ENCODE measurements around the gene GBP3. TPM values are rescaled to one million over a fixed set of nuclear protein-coding genes. Genes with fewer than 3 reads are reported as not detected.

Gene GBP3
- total and polyA plus RNA-seq, 10 of the 15 experiments (the other 5 are each of a cell fraction or from before 2014, with no cell fraction given) = 0.21 to 3.1 (median 1.7) TPM

DNA sequence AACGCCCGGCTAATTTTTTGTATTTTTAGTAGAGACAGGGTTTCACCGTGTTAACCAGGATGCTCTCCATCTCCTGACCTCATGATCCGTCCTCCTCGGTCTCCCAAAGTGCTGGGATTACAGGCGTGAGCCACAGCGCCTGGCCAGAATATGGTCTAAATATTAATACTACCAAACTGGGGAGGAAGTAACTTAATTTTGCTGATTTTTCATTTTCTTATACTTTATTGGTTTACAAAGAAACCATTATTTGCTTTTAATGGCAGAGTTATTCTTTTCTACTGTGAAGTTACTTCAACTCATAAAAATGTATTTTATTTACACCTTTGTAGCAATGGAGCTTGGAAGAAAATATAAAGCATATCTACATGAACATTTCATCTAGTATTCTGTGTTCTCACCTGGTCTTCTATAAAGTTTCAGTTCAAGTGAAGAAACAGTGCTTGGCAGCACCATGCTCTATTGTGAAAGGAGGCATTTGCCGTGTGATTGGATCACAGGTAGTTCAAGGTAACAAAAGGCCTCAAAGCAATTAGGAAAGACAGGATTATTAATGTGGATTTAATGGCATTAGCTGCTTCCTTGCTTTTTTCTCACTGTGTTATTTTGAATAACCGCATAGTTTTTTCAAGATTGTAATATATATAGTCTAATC, 28.8 kb upstream of the GBP3 start:
- no peak for FAIRE-seq

DNA sequence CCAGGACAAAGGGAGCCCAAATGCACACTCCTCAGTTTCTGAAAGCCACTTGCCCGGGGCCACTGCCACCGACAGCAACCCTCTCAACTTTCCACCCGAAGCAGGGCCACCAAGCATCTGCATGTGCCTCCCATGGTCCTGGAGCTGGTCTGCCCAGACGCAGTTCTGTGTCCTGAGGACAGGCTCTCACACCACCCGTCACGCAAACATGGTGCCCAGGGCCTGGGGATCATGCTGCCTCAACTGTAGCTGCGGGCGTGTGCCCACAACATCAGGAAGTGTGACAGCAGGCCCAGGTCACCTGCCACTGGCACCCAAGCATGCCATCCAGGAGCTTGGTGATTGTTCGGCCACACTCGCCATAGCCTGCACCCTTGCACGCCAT, 28.0 kb upstream of the GBP3 start:
- Histone ChIP-seq H3K27me3 (replicated peaks in 1 of 2; ENCODE audit: control insufficient read depth in 2 of 2, insufficient read depth in 2 of 2, low read length in 1 of 2) (no peaks in the 10 kb centered on the region), H3K4me3 (no peak overlapping the region), H4K20me1 (ENCODE audit: control insufficient read depth, insufficient read depth) (no peaks in the 10 kb centered on the region), H3K9ac (ENCODE audit: control insufficient read depth, insufficient read depth, low read length) (no peak overlapping the region), H3K4me2 (ENCODE audit: control insufficient read depth, insufficient read depth) (no peak overlapping the region), H3K9me3 (replicated peaks; ENCODE audit: control insufficient read depth, insufficient read depth, low read length) (no peaks in the 10 kb centered on the region), H3K79me2 (ENCODE audit: control insufficient read depth, insufficient read depth, low read length) (no peaks in the 10 kb centered on the region), H2AFZ (ENCODE audit: control insufficient read depth, low read depth, low read length) (no peak overlapping the region), H3K36me3 (ENCODE audit: control insufficient read depth in 2 of 2, insufficient read depth in 2 of 2, low read length in 1 of 2) (peaks cover 0 to 14% of the 10 kb centered on the region in 2 experiments; a peak in 1 of 4 replicates), H3K4me1 (ENCODE audit: control insufficient read depth, insufficient read depth, low read length) (no peaks in the 10 kb centered on the region), H3K27ac (ENCODE audit: control insufficient read depth, insufficient read depth) (no peak overlapping the region)
- ChIA-PET SMC1A (ENCODE audit: uncharacterized antibody, unreplicated experiment) (no interaction called here), RAD21 (ENCODE audit: unreplicated experiment) (no interaction called here), CTCF (no interaction called here), POLR2A (no interaction called here)
- FAIRE-seq (no peak), DNase-seq (ENCODE audit: low read depth, low spot score) (no peak), ATAC-seq (no peak)
- in situ Hi-C loops (cut with MboI) (no loop called here), intact Hi-C loops (cut with micrococcal nuclease; ENCODE audit: unreplicated experiment) (no loop called here)
- BruUV-seq (replicated peaks) = no TSS peak
- WGBS (ENCODE audit: insufficient coverage, insufficient replicate concordance, low lambda C conversion rate, missing lambda C conversion rate) = 98% methylated on average over 9 of the region's 11 CpGs
- no peak for TF ChIP-seq SUPT20H (IDR thresholded peaks at IDR 0.05; ENCODE audit: borderline replicate concordance, control insufficient read depth, low read depth, low read length)
- TF ChIP-seq HDAC6 (IDR thresholded peaks at IDR 0.05; ENCODE audit: unreplicated experiment) = no peak
- TF ChIP-seq, protein P1, sequence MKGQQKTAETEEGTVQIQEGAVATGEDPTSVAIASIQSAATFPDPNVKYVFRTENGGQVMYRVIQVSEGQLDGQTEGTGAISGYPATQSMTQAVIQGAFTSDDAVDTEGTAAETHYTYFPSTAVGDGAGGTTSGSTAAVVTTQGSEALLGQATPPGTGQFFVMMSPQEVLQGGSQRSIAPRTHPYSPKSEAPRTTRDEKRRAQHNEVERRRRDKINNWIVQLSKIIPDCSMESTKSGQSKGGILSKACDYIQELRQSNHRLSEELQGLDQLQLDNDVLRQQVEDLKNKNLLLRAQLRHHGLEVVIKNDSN (IDR thresholded peaks at IDR 0.05; ENCODE audit: borderline replicate concordance, extremely low read length, insufficient read depth, low read depth, low read length) = no peak
- TF ChIP-seq, protein P2, sequence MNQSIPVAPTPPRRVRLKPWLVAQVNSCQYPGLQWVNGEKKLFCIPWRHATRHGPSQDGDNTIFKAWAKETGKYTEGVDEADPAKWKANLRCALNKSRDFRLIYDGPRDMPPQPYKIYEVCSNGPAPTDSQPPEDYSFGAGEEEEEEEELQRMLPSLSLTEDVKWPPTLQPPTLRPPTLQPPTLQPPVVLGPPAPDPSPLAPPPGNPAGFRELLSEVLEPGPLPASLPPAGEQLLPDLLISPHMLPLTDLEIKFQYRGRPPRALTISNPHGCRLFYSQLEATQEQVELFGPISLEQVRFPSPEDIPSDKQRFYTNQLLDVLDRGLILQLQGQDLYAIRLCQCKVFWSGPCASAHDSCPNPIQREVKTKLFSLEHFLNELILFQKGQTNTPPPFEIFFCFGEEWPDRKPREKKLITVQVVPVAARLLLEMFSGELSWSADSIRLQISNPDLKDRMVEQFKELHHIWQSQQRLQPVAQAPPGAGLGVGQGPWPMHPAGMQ (IDR thresholded peaks at IDR 0.05; ENCODE audit: borderline replicate concordance) = no peak
- TF ChIP-seq SIX5 (IDR thresholded peaks at IDR 0.05; ENCODE audit: low read depth, low read length, severe bottlenecking) = no peak
- TF ChIP-seq JUND (IDR thresholded peaks at IDR 0.05; ENCODE audit: low read depth, low read length) = no peak
- TF ChIP-seq ZNF217 (IDR thresholded peaks at IDR 0.05) = no peak
- TF ChIP-seq NR2F1 (conservative IDR thresholded peaks at IDR 0.05) = no peak

More for the DNA sequence above, 28.8 kb upstream of the GBP3 start:
- no peaks in the 10 kb centered on the region for H3K79me2 ChIP-seq (ENCODE audit: control insufficient read depth, insufficient read depth, low read length)
- no peak overlapping the region for H3K27ac ChIP-seq (ENCODE audit: control insufficient read depth, insufficient read depth)
- H4K20me1 ChIP-seq (ENCODE audit: control insufficient read depth, insufficient read depth) = no peaks in the 10 kb centered on the region
- SMC1A ChIA-PET (ENCODE audit: uncharacterized antibody, unreplicated experiment) = interaction anchor here (1.2 kb wide), 1 partner anchor 10 kb away, joined by 3 read pairs; no protein-coding TSS in a partner anchor
- POLR2A ChIA-PET = no interaction called here
- DNase-seq (ENCODE audit: low read depth, low spot score) (no peak), ATAC-seq (no peak)
- no peak overlapping the region for H2AFZ ChIP-seq (ENCODE audit: control insufficient read depth, low read depth, low read length)
- TF ChIP-seq, protein P3, sequence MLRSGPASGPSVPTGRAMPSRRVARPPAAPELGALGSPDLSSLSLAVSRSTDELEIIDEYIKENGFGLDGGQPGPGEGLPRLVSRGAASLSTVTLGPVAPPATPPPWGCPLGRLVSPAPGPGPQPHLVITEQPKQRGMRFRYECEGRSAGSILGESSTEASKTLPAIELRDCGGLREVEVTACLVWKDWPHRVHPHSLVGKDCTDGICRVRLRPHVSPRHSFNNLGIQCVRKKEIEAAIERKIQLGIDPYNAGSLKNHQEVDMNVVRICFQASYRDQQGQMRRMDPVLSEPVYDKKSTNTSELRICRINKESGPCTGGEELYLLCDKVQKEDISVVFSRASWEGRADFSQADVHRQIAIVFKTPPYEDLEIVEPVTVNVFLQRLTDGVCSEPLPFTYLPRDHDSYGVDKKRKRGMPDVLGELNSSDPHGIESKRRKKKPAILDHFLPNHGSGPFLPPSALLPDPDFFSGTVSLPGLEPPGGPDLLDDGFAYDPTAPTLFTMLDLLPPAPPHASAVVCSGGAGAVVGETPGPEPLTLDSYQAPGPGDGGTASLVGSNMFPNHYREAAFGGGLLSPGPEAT (IDR thresholded peaks at IDR 0.05; ENCODE audit: low read depth) = no peak
- TF ChIP-seq SUPT20H (IDR thresholded peaks at IDR 0.05; ENCODE audit: borderline replicate concordance, control insufficient read depth, low read depth, low read length) = no peak
- peaks cover 0 to 14% of the 10 kb centered on the region in 2 experiments; a peak in 2 of 4 replicates for H3K36me3 ChIP-seq (ENCODE audit: control insufficient read depth in 2 of 2, insufficient read depth in 2 of 2, low read length in 1 of 2)
- H3K4me2 ChIP-seq (ENCODE audit: control insufficient read depth, insufficient read depth) = no peak overlapping the region
- in situ Hi-C loops (cut with MboI) = no loop called here
- H3K9me3 ChIP-seq (replicated peaks; ENCODE audit: control insufficient read depth, insufficient read depth, low read length) = no peaks in the 10 kb centered on the region
- intact Hi-C loops (cut with micrococcal nuclease; ENCODE audit: unreplicated experiment) = no loop called here
- 87% methylated on average over 8 of the region's 9 CpGs for WGBS (ENCODE audit: insufficient coverage, insufficient replicate concordance, low lambda C conversion rate, missing lambda C conversion rate)
- RAD21 ChIA-PET (ENCODE audit: unreplicated experiment) = no interaction called here
- CTCF ChIA-PET = no interaction called here
- H3K4me3 ChIP-seq = no peak overlapping the region
- no peaks in the 10 kb centered on the region for H3K4me1 ChIP-seq (ENCODE audit: control insufficient read depth, insufficient read depth, low read length)
- no peaks in the 10 kb centered on the region for H3K27me3 ChIP-seq (replicated peaks in 1 of 2; ENCODE audit: control insufficient read depth in 2 of 2, insufficient read depth in 2 of 2, low read length in 1 of 2)
- no TSS peak for BruUV-seq (replicated peaks)
- no peak overlapping the region for H3K9ac ChIP-seq (ENCODE audit: control insufficient read depth, insufficient read depth, low read length)
